ENCODE data around the gene KRT6A.
"Not testable (repeated sequence)": the region's sequence is repeated elsewhere in the genome, so short reads cannot be mapped to it uniquely, and the experiment has no call there.

The KRT6A gene

GRCh38 chr12:52502877-52503276, 9.8 kb upstream of the KRT6A start:
- no peak for DNase-seq (ENCODE audit: low read depth, low spot score)

GRCh38 chr12:52501490-52501889, 8.4 kb upstream of the KRT6A start:
- no peak for DNase-seq (ENCODE audit: low read depth, low spot score)

- not testable (repeated sequence) for DNase-seq (ENCODE audit: low read depth, low spot score)
These were observed 7.5 kb upstream of the KRT6A start for GRCh38 chr12:52500574-52500973.

DNA sequence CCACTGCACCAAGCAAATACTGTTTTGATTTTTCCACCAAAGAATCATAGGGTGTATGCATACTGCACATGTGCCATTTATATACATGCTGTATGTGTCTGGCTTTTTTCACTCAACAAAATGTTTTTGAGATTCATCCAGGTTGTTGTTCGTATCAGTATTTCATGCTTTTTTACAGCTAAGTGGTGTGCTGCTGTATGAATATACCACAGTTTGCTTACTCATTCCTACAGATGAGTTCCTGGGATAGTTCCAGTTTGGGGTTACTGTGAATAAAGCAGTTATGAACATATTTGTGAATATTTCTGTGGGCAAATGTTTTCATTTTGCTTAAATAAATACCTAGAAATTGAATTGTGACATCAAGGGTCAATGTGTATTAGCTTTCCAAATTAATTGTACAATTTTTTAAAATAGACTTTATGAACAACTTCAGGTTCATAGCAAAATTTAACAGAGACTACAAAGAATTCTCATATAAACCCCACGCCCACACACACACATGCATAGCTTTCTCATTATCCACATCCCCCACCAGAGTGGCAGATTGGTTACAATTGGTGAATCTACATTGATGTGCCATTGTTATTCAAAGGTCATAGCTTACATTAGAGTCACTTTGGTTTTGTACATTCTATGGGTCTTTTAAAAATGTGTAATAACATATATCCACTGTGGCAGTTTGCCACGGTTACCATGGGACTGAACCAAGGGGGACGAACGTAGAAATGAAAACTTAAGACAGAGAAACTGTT, 6.9 kb upstream of the KRT6A start:
- no peak for DNase-seq (ENCODE audit: low read depth, low spot score)

DNA sequence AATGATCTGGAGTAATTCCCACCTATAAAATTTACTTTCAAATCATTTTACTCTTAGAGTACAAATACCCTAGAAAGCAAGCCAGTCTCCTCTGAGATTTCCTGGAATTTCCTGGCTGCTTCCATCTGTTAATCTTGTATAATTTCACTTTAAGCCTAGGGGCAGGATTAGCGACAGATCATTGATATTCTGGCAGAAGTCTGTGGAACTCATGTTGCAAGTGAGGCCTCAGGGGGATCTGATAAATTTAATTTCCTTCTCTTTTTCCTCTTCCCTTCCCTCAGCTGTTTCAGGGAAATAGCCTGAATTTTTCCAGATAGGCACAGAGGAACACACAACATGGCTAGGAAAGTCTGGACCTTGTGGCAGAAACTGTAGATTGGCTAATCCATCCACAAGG, 5.9 kb upstream of the KRT6A start:
- no peak for DNase-seq (ENCODE audit: low read depth, low spot score)

- DNase-seq (ENCODE audit: low read depth, low spot score): no peak
These were observed 4.9 kb upstream of the KRT6A start for GRCh38 chr12:52497975-52498374.

- no peak for DNase-seq (ENCODE audit: low read depth, low spot score)
These were observed 3.6 kb upstream of the KRT6A start for GRCh38 chr12:52496590-52497071.

- DNase-seq (ENCODE audit: low read depth, low spot score): no peak
These were observed 3.0 kb upstream of the KRT6A start for GRCh38 chr12:52496054-52496453.

DNA sequence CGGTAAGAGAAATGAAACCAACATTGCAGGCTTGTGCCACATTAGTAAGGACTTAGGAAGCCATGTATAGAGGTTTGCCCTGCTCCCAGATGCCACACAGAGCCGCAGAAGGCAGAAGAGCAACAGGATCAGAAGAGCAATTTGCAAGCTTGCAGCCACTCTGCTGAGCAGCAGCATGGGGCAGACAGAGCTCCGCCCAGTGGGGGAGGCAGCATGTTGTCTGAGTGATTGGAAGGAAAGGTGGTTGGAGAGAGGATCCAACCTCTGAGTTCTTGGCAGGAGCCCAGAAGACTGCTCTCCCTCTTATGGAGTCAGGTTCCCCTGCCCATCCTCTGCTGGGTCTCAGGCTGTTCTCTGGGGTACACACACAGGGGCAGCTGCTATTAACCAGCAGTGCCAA, 2.3 kb upstream of the KRT6A start:
- no peak for DNase-seq (ENCODE audit: low read depth, low spot score)

DNA sequence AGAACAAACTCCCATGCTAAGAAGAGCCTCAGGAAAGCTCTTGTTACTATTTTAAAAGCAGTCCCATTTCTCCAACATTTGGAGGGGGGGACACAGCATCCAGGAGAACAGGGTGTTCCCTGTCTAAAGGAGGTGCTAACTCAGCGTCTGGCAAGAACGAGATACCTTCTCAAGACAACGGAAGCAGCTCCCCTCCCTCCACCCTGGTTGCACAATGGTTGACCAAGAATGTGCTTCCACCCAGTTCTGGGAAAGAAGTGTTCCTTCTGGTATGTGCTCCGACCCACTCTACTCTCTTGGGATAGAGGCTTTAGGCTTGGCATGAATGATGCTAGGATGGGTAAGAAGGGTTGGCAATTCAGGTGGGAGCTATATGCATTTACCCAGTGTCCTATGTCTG, 1.5 kb upstream of the KRT6A start:
- DNase-seq (ENCODE audit: low read depth, low spot score): no peak

DNA sequence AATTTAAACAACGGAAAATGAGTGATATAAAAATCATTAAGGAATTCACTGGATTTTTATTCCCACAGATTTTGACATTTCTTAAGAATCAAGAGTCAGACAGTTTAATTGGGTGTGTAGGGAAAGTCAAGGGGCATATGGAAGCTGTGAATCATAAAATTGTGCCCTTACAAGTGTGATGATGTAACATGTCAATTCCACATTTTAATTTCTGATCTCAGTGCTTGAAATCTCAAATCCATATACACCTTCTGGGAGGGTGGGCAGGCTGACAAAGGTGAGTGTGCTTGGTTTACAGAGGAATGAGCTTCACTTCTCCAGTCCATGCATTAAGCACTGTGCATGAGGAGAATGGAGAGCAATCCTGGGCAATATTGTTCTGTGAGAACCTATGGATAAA, 1.0 kb upstream of the KRT6A start:
- DNase-seq (ENCODE audit: low read depth, low spot score): no peak

- DNase-seq (ENCODE audit: low read depth, low spot score): not testable (repeated sequence)
These were observed 652 bp downstream of the KRT6A start for GRCh38 chr12:52492405-52492804.

GRCh38 chr12:52491495-52491894, 1.6 kb downstream of the KRT6A start:
- not testable (repeated sequence) for DNase-seq (ENCODE audit: low read depth, low spot score)

DNA sequence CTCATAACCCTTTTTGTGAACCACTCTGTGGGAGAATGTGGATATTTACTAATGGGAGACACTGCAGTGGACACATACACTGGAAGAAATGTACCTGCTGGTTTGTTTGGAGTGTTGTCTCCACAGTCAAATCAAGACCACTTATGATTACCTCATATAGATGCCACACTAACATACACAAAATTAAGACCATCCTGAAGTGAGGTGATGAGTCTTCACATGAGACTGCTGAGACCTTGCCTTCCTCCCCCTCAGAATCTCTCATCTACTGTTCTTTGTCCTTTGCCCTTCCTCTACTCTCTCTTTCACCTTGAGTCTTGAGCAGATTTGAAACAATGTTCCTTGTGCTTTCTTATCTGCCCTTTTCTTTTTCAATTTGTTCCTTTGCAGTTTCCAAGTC, 4.3 kb downstream of the KRT6A start:
- no peak for DNase-seq (ENCODE audit: low read depth, low spot score)

GRCh38 chr12:52487744-52488443, 5.2 kb downstream of the KRT6A start:
- not testable (repeated sequence) for DNase-seq (ENCODE audit: low read depth, low spot score)

DNA sequence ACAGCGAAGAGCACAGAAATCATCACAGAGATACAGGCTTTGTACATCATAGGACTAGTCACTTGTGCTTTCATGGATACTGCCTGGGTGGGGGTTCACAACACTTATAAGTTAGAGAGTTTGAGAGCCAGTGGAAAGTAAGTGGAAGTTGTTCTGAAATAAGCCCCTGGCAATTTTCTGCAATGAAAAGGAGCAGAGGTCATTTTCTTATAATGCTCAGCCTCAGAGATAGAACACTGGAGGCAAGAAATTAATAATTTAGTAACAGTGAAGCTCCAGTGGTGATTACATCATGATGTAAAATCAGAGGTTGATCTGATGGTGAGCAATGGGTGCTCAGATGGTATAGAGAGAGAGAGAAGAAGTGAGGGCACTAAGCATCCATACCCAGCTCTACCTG, 5.8 kb downstream of the KRT6A start:
- DNase-seq (ENCODE audit: low read depth, low spot score): no peak

DNA sequence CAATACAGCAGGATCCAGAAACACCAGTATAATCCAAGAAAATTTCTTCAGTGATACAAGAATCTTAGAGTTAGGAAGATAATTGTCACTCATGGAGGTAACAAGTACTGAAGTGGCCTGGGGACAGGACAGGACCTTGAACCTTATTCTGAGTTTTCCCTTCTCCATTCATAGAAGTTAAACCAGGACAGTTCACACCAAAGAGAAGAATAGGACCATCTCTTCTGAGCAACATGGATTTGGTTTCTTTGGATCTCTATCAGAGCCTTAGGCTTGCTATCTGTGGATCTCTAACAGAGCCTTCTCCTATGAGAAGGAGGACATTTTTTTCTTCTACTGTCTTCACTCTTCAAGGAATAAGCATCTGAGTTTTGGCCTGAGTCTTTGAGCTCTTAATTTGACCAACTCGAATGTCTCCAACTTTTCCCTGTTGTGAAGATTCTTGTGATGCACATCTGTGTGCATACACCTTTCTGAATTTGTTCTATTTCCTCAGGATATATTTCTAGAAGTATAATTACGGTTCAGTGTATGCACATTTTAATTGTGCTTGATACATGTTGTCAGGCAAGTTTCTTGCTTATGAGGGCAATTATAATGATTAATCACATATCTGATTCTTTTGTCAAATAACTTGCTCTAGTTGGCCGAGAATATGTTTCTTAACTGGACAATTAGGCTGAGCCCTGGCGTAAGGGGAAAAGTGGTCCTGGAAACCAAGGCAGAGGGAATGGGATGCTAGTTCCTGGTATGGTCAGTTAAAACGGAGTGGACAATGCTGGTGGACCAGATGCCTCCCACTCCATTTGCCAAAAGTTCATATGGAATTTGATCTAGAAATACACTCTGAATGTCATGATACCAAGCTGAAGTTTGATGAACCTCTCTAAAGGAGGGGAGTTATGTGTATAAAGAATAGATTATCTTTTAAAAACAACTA, 6.6 kb downstream of the KRT6A start:
- DNase-seq (ENCODE audit: low read depth, low spot score): no peak

DNA sequence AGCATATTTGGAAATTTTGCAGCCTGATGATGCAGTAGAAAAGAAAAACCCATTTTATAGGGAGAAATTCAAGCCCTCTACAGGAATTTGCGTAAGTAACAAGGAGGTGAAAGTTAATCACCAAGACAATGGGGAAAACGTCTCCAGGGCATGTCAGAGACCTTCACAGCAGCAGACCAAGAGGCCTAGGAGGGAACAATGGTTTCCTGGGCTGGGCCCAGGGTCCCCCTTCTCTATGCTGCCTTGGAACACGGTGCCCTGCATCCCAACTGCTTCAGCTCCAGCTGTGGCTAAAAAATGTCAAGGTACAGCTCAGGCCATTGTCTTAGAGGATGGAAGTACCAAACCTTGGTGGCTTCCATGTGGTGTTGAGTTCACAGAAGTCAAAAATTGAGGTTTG, 13.0 kb downstream of the KRT6A start:
- DNase-seq (ENCODE audit: low read depth, low spot score): no peak

DNA sequence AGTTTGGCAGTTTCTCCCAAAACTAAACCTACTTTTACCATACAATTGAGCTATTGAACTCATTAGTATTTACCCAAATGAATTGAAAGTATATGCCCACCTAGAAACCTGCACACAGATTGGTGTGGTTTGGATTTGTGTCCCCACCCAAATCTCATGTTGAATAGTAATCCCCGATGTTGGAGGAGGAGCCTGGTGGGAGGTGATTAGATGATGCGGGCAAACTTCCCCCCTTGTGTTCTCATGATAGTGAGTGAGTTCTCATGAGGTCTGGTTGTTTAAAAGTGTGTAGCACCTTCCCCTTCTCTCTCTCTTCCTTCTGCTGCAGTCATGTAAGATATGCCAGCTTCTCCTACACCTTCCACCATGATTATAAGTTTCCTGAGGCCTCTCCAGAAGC, 15.4 kb downstream of the KRT6A start:
- DNase-seq (ENCODE audit: low read depth, low spot score): no peak

GRCh38 chr12:52474212-52474611, 18.8 kb downstream of the KRT6A start:
- no peak for DNase-seq (ENCODE audit: low read depth, low spot score)

DNA sequence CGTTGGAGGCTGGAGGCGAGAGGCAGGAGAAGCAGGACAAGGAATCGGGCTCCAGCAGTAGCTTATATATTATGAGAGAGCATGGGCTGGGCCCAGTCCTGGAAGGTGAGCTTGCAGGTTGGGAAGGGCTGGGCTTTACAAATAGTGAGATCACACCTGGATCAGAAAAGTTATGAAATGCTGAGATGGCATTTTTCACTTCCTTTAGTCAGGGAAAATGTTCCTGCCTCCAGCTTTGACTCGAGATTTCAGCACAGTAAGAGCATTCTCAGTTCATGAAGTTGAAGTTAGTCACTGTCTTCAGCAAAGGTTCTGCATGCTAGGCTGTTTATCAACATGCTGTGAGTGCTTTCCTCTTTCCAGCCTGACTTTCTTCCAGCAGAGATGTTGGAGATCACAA, 19.3 kb downstream of the KRT6A start, which contains the start of gene KRT6C:
KRT6C (minus strand) TSS at position 38 of the 400 bp plus-strand sequence. CDS start 68 bp downstream, outside the sequence.
- DNase-seq (ENCODE audit: low read depth, low spot score): no peak

DNA sequence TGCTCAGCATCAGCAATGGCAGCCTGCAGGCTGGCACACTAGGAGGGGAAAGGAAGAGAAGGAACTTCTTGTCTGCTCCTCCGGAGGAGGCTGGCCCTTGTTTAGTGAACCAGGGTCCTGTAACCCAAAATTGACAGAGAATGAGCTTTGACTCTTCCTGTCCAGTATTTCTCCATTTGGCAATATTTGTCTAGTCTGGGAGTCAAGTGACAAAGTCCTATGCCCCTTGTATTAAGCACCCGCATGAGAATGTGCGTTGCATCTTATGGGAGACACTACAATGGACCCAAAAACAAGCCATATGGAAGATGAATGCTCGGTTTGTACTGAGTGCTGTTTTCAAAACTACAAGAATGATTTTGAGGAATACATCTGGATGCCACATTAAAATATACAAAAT, 23.2 kb downstream of the KRT6A start:
- DNase-seq (ENCODE audit: low read depth, low spot score): no peak

Measured in smooth muscle cell of the brain vasculature (primary cell).